NOMO-1 (cell line): Measurements from ENCODE around the gene CDH16.
"Not testable (repeated sequence)": the region's sequence is repeated elsewhere in the genome, so short reads cannot be mapped to it uniquely, and the experiment has no call there.

ENCODE experiments used
- DNase-seq, 2 experiments: peaks; one replicate each; lab custom pipeline; 2025; ENCODE audit not compliant: unreplicated experiment in 2 of 2; lab: John Stamatoyannopoulos, UW

Gene CDH16

GRCh38 chr16:66874079-66874775, 44.5 kb downstream of the CDH16 start:
- no peak for DNase-seq

- DNase-seq = no peak
These were observed 45.0 kb downstream of the CDH16 start for GRCh38 chr16:66873685-66874055.

GRCh38 chr16:66872943-66873684, 45.6 kb downstream of the CDH16 start:
- peak; percentile 98 to 100 for DNase-seq

GRCh38 chr16:66872559-66872942, 46.1 kb downstream of the CDH16 start:
- no peak for DNase-seq

GRCh38 chr16:66871840-66872239, 46.8 kb downstream of the CDH16 start:
- no peak for DNase-seq

GRCh38 chr16:66871363-66871762, 47.3 kb downstream of the CDH16 start:
- DNase-seq = not testable (repeated sequence)

- no peak for DNase-seq
These were observed 49.3 kb downstream of the CDH16 start for GRCh38 chr16:66869424-66869823.

- no peak for DNase-seq
These were observed 55.0 kb downstream of the CDH16 start for GRCh38 chr16:66863707-66864106.

GRCh38 chr16:66862023-66862520, 56.6 kb downstream of the CDH16 start:
- no peak for DNase-seq

- no peak for DNase-seq
These were observed 59.2 kb downstream of the CDH16 start for GRCh38 chr16:66859397-66860068.

- DNase-seq = no peak
These were observed 59.8 kb downstream of the CDH16 start for GRCh38 chr16:66858740-66859396.
